ENCODE measurements around the gene EML5. TPM values are rescaled to one million over a fixed set of nuclear protein-coding genes. Genes with fewer than 3 reads are reported as not detected.

The EML5 gene
- polyA plus RNA-seq, 1 experiment, result 3.6 TPM

GRCh38 chr14:88775532-88775931 lies 17.2 kb downstream of the EML5 start:
- no peak for DNase-seq (ENCODE audit: low read depth, low spot score)
- Histone ChIP-seq H3K27me3 (ENCODE audit: control insufficient read depth, insufficient read depth, low read length) (no peaks in the 10 kb centered on the region), H3K27ac (ENCODE audit: low read depth, low read length) (no peak overlapping the region), H3K9me3 (ENCODE audit: control insufficient read depth, insufficient read depth, low read length) (no peaks in the 10 kb centered on the region; the same call in 1 of the 2 replicates), H3K4me3 (ENCODE audit: low read depth, low read length) (no peak overlapping the region)
- CTCF ChIA-PET, result no interaction called here
- TF ChIP-seq CTCF (IDR thresholded peaks at IDR 0.05; ENCODE audit: low read depth, low read length), result no peak
- POLR2A ChIA-PET, result no interaction called here

- no peak for TF ChIP-seq CTCF (IDR thresholded peaks at IDR 0.05; ENCODE audit: low read depth, low read length)
- no peaks in the 10 kb centered on the region; the same call in 1 of the 2 replicates for H3K9me3 ChIP-seq (ENCODE audit: control insufficient read depth, insufficient read depth, low read length)
Observed at GRCh38 chr14:88770736-88771135, 22.0 kb downstream of the EML5 start.

GRCh38 chr14:88765130-88765529 lies 27.6 kb downstream of the EML5 start:
- no peak overlapping the region for H3K27ac ChIP-seq (ENCODE audit: low read depth, low read length)
- no peak for TF ChIP-seq CTCF (IDR thresholded peaks at IDR 0.05; ENCODE audit: low read depth, low read length)
- DNase-seq (ENCODE audit: low read depth, low spot score), result no peak
- CTCF ChIA-PET, result interaction anchor here (0.6 kb wide), 1 partner anchor 805 kb away, joined by 4 read pairs; no protein-coding TSS in a partner anchor
- no peaks in the 10 kb centered on the region for H3K27me3 ChIP-seq (ENCODE audit: control insufficient read depth, insufficient read depth, low read length)
- H3K4me3 ChIP-seq (ENCODE audit: low read depth, low read length), result no peak overlapping the region
- no peaks in the 10 kb centered on the region; the same call in 1 of the 2 replicates for H3K9me3 ChIP-seq (ENCODE audit: control insufficient read depth, insufficient read depth, low read length)
- POLR2A ChIA-PET, result no interaction called here

More at GRCh38 chr14:88770736-88771135, 22.0 kb downstream of the EML5 start:
- no peak for DNase-seq (ENCODE audit: low read depth, low spot score)
- Histone ChIP-seq H3K27me3 (ENCODE audit: control insufficient read depth, insufficient read depth, low read length) (no peaks in the 10 kb centered on the region), H3K27ac (ENCODE audit: low read depth, low read length) (no peak overlapping the region), H3K4me3 (ENCODE audit: low read depth, low read length) (no peak overlapping the region)
- POLR2A ChIA-PET, result no interaction called here
- CTCF ChIA-PET, result no interaction called here

- DNase-seq (ENCODE audit: low read depth, low spot score), result no peak
- H3K27me3 ChIP-seq (ENCODE audit: control insufficient read depth, insufficient read depth, low read length), result no peaks in the 10 kb centered on the region
- TF ChIP-seq CTCF (IDR thresholded peaks at IDR 0.05; ENCODE audit: low read depth, low read length), result no peak
- H3K27ac ChIP-seq (ENCODE audit: low read depth, low read length), result no peak overlapping the region
- no peak overlapping the region for H3K4me3 ChIP-seq (ENCODE audit: low read depth, low read length)
- POLR2A ChIA-PET, result interaction anchor here (1.3 kb wide), 1 partner anchor 229 kb away, joined by 3 read pairs; no protein-coding TSS in a partner anchor
- CTCF ChIA-PET, result no interaction called here
- H3K9me3 ChIP-seq (ENCODE audit: control insufficient read depth, insufficient read depth, low read length), result no peaks in the 10 kb centered on the region
Observed at GRCh38 chr14:88753873-88754272, 38.9 kb downstream of the EML5 start.

- Histone ChIP-seq H3K4me3 (ENCODE audit: low read depth, low read length) (no peak overlapping the region), H3K27me3 (ENCODE audit: control insufficient read depth, insufficient read depth, low read length) (no peaks in the 10 kb centered on the region), H3K9me3 (ENCODE audit: control insufficient read depth, insufficient read depth, low read length) (no peaks in the 10 kb centered on the region), H3K27ac (ENCODE audit: low read depth, low read length) (no peak overlapping the region)
- CTCF ChIA-PET, result interaction anchor here (1.2 kb wide), 1 partner anchor 9 kb away, joined by 3 read pairs; no protein-coding TSS in a partner anchor
- no peak for DNase-seq (ENCODE audit: low read depth, low spot score)
- POLR2A ChIA-PET, result no interaction called here
- TF ChIP-seq CTCF (IDR thresholded peaks at IDR 0.05; ENCODE audit: low read depth, low read length), result no peak
Observed at GRCh38 chr14:88750945-88751344, 41.8 kb downstream of the EML5 start.
